GM23248 (cell line): ENCODE measurements around the gene ERCC6L.

Experiments used
- EZH2 ChIP-seq: fragments of 200-600 bp; sonication (generic); IDR thresholded peaks from 2 replicates; pipeline ENCODE4 v1.6.1; 2018; ENCODE audit warnings: antibody characterized with exemption, mild to moderate bottlenecking; ENCODE audit not compliant: insufficient read depth, poor library complexity, severe bottlenecking
- EZH2phosphoT487 ChIP-seq: fragments of 200-600 bp; sonication (generic); IDR thresholded peaks from 2 replicates; pipeline ENCODE4 v1.6.1; 2018; ENCODE audit warnings: antibody characterized with exemption, moderate library complexity, mild to moderate bottlenecking, low read depth; ENCODE audit not compliant: insufficient read depth

DNA sequence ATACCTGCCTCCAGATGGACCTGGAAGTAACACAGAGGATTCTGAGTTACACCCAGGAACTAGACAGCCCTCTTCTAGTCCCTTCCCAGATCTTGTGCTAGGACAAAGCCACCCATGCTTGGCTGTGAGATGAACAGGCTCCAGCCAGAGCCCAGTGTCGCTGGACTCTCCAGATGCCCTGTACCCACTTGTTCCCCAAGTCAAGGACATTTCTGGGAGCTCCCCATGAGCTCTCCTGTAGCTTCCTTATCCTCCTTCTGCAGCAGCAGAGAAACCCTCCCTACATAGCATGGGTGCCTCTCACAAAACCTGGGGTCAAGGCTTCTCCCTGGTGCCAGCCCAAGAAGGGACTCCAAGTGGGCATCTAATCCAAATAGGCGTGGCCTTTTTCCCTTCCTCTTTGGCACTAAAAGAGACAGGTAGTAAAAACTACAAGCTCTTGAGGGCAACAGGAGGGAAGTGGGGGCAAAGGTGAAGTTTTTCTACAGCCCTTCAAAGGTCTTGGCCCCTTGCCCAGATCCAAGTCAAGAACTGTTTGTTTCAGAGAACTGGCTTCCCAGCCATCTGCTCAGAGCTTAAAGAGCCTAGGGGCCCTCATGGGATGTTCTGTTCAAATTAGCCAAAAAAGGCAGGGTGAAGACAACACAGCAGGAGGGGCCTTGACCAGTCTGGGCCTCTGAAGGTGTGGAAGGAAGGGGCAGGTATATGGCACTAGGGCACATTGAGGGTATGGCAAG is 8.5 kb upstream of the ERCC6L start:
- no peak for TF ChIP-seq EZH2
- no peak for TF ChIP-seq EZH2phosphoT487
